GM19372 (cell line): ENCODE results near the gene CEBPE.

Experiments
- ATAC-seq: cut with Tn5 transposase; IDR thresholded peaks from one replicate; pipeline ENCODE4 v1.9.1; 2021; ENCODE audit warnings: mild to moderate bottlenecking, low read depth, moderate library complexity; ENCODE audit not compliant: unreplicated experiment

CEBPE gene

GRCh38 chr14:23105348-23105824 lies 13.7 kb downstream of the CEBPE start:
- ATAC-seq: no peak

- no peak for ATAC-seq
Observed at GRCh38 chr14:23104591-23105347, 14.3 kb downstream of the CEBPE start, which contains the start of gene CIROP. Gene CIROP (minus strand): TSS chr14:23104989. CDS start chr14:23104920, 69 bp downstream.

- no peak for ATAC-seq
Observed at GRCh38 chr14:23104070-23104590, 14.9 kb downstream of the CEBPE start.

DNA sequence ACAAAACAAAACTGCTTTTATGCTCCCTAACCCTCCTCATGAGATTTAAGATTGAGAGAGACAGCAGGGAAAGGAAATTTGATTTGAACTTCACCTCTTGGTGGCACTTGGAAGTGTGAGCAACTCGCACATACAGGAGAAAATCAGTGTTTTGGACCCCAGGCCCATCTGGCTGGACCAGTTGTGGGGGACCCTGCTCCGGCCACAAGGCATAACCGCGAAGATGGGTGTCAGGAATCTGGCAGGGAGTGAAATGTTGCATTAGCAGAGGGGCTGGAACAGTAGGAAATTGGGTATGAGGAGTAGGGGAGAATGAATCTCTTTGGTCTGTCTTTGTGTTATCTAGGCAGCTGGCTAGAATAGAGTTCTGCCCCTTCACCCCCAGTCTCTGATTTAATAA lies 15.5 kb downstream of the CEBPE start:
- ATAC-seq: no peak

DNA sequence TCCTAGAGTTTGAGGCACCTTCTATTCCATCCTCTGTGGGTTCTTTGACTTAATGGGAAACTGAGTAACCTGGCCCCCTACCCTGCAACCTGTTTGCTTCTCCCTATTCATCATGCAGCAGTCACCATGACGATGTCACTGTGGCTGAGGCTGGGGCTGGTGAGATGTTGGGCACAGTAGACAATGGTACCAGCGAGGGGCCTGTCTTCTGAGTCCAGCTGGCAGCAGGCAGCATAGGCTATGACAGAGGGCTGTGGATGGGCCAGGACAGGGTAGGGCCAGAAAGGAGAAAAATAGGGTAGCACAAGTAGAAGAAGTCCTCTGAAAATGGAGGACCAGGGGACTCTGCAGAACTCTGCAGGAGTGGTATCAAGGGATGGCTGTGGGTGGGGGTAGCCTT lies 16.3 kb downstream of the CEBPE start:
- no peak for ATAC-seq

GRCh38 chr14:23101986-23102625 lies 16.9 kb downstream of the CEBPE start:
- no peak for ATAC-seq

DNA sequence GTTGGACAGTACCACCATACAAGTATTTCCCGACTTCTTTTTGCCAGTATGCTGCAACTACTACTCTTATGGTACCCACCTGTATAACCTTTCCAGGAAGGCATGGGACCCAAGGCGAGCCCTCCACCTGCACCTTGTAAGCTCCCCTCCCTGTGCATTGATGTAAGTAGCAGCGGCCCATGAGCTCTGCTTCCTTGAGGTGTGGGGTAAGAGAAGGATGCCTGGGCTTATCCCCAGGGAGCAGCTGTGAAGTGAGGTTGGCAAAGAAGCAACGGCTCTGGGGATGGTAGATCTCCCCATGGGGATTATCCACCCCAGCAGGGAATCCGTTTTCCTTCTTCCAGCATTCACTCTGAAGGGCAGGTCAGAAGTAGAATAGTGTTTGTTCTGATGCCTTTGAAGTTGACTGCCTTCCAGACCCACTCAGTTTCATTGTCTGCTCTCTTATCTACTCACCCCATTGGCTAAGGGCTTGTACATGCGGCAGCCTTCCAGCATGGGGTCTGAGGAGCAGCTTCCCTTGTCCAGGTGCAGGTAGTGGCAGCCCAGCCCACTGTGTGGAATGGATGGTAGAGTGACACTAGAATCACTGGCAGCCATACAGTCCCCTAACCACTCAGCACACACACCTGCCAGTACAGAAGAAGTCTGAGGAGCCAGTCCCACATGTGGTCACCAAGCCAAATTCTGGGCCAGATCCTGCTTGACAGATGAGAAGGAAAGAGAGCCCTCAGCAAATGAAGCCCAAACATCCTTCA lies 17.7 kb downstream of the CEBPE start:
- no peak for ATAC-seq

GRCh38 chr14:23099212-23099861 lies 19.7 kb downstream of the CEBPE start:
- ATAC-seq: no peak

GRCh38 chr14:23097786-23098185 lies 21.3 kb downstream of the CEBPE start:
- no peak for ATAC-seq

GRCh38 chr14:23095196-23096108 lies 23.6 kb downstream of the CEBPE start, which contains the start of gene C14orf119:
Gene C14orf119 (plus strand): TSS chr14:23095505. CDS start chr14:23097659, 2,154 bp downstream.
- peak; percentile 89 for ATAC-seq

DNA sequence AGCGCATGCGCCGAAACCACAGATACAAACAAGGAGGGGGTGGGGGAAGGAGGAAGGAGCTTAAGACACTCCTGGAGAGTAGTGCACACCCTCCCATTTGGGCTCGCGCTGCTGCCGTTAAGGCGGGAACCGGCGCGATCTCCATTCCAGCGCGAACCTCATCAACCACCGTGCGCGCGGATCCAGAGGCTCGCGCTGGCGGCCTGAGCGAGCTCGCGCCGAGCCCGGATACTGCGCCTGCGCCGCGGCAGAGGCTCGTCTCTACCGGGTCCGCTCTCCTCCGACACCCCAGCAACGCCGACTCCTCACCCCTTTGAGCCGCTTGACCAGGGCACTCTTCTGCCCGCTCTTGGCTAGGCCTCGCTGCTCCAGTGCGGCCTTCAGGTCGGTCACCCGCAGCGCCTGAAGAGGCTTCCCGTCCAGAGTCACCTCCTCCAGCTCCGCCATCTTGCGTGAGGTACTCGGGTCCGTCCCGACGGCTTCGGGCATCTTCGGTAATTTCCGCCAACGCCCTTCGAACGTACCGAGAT lies 24.3 kb downstream of the CEBPE start, which contains the start of gene ACIN1:
ACIN1 (minus strand) TSS at position 471 of the 530 bp plus-strand sequence; CDS start at position 447, 24 bp downstream.
- ATAC-seq: peak; percentile 35

DNA sequence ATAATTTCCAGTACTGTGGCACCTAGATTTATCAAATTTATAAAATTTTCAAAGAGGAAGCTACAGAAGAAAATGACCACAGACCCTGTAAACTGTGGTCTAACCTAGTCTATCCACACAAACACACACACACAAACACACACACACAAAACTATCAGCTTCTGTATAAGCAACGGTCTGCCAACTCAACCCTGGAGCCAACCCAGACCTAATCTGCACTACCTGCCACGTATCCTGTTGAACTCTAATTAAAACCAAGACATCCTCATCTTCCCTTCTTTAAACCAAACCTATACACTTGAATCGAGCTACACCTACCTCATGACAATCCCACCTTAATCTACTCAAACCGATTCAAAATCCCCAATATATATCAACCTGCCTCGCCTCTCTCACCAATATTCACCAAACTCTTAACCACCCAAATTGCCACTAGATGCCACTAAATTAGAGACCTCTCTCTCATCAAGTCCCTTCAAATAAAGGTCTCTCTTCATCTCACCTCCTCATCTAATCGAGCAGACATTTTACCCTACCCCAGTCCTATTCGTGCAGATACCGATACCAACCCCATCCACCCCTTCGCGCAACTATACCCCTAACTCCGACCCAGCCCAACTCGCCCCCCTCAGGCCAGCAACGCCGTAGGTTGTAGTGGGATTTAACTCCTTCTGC lies 24.9 kb downstream of the CEBPE start:
- no peak for ATAC-seq

GRCh38 chr14:23093526-23093925 lies 25.5 kb downstream of the CEBPE start:
- ATAC-seq: no peak

GRCh38 chr14:23093104-23093503 lies 26.0 kb downstream of the CEBPE start:
- no peak for ATAC-seq

DNA sequence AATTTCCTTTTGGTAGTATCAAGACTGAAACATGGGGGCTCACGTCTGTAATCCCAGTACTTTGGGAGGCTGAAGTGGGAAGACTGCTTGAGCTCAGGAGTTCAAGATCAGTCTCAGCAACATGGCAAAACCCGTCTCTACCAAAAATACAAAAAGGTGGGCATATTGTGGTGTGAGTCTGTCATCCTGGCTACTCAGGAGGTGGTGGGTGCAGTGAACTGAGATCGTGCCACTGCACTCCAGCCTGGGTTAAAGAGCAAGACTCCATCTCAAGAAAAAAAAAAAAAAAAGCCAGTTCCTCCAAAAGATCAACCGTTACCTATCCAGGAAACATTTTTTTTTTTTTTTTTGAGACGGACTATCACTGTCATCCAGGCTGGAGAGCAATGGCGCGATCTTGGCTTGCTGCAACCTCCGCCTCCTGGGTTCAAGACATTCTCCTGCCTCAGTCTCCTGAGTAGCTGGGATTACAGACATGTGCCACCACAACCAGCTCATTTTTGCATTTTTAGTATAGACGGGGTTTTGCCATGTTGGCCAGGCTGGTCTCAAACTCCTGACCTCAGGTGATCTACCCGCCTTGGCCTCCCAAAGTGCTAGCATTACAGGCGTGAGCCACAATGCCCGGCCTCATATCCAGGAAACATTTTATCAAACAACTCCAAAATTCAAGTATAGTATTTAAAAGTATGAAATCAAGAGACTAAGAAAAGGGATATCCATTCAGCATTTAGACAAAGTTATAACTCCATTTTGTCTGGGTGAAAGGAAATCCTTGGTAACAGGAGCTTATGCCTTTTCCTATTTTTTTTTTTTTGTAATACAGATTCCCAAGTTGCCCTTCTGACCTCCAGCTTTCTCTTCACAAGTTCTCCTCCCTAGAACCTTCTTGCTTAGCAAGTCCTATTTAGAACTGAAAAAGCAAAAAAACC lies 27.5 kb downstream of the CEBPE start:
- no peak for ATAC-seq

GRCh38 chr14:23090254-23090636 lies 28.8 kb downstream of the CEBPE start:
- no peak for ATAC-seq

GRCh38 chr14:23089498-23090253 lies 29.4 kb downstream of the CEBPE start:
- no peak for ATAC-seq
